Measurements from ENCODE around the gene MTARC1.

The MTARC1 gene

GRCh38 chr1:220770245-220770913 lies 16.3 kb upstream of the MTARC1 start:
- no peak for DNase-seq

DNA sequence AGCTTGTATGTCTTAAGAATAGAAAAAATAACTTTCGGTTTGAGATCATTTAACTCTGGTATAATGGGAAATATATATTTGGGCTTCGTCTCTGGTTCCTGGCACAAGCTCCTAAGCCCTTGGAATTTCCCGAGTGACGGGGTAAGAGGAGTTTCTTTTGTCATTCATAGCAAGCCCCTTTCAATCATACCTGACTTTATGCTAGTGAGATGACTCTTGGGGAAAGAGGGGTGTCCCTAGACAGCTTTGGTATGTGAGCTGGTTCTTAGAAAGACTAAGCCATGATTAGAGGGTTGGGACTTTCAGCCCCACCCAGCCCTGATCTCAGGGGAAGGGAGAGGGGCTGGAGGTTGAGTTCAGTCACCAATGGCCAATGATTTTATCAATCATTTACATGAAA lies 13.9 kb upstream of the MTARC1 start:
- no peak for DNase-seq

DNA sequence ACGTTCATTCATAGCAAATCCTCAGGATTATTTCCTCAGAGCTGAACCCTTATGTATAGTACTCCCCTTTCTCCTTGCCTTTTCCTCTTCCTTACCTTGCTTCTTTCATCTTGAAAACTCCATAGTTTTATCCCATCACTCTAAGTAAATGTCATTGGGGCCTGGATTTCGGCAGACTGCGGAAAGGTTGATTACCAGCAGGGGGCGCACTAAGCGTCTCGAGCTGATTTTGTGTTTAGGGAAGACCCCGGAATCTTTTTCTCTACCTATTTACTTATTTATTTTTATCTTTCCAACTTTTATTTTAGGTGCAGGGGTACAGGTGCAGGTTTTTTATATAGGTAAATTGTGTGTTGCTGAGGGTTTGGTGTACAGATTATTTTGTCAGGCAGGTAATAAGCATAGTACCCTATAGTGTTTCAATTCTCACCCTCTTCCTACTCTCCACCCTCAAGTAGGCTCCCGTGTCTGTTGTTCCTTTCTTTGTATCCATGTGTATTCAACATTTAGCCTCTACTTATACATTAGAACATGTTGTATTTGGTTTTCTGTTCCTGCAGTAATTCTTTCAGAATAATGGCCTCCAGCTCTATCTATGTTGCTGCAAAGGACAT lies 11.4 kb upstream of the MTARC1 start:
- DNase-seq, result peak in 1 of 2 experiments; percentile 28

GRCh38 chr1:220776254-220776653 lies 10.5 kb upstream of the MTARC1 start:
- DNase-seq, result no peak

GRCh38 chr1:220776720-220777326 lies 9.9 kb upstream of the MTARC1 start:
- DNase-seq, result peak; percentile 34 to 73

DNA sequence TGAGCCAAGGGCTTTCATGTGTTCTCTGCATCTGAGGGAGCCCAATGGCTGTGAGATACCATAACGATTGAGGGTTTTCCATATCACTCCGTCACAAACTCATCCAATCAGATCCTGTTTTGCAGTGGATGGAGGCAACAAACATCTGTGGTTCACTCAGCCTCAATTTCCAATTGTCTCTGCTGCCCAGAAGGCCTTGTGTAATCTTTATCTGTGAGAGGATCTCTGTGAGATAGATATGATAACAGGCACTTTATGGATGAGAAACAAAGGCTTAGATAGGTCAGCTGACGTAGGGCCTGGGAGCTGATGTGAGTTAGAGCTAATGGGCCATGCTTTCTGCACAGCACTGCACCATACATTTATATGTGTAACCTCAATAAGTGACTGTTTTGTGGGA lies 3.3 kb upstream of the MTARC1 start:
- DNase-seq, result no peak

DNA sequence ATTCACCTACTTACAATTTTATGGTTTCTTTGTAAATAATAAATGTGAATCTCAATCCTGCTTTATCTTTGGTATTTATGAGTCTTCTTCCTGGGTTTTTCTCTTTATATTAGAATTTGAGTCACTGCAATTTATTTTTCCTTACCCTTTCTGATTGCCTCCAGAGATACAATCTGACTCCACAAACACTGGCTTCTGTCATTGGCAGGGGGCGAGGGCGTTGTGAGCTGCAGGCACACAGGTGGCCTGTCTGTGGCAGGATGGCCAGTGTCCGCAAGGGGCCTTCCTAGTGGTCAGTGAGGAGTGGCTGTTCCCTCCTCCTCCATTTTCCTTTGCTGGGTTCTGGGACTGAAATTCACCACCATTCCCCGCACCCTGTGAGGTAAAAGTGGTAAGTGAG lies 2.0 kb upstream of the MTARC1 start:
- DNase-seq, result no peak

DNA sequence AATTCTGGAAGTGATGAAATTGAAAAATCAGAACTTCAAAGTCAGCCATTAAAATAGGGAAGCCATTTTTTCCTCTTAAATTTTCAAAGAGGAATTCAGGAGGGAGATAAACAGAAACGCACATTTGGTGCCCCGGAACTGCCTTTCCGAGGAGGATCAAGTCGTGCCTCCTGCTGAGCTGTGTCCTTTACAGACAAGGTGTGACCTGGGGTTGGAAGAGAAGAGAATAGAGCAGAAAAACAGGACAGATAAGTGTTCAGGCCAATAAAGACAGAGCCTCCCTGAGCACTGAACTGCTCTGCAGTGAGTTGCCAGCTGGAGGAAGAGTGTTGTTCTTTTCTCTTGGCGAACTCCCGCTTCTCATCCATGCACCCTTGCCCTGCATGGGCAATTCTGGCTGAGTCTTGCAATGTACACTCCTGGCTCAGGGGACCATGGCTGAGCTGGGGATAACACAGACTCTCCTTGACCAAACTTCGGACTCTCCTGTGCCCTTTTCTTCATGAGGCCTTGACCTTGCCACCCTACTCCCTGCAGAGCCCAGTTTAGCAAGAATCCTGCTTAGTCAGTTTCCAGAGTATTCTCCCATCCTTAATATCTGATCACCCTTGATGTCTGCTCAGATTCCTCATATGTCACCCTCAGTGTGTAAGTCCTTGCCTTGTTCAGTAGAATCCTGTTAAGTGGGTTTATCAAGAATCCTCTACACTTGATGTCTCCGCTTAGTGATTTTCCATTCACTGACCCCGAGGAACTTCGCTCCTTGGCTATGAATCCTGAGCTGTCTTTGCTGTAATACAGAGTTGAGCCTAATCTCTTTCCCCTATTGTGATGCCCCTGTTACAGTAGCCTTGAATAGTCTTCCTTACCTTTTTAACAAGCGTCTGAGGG lies 1.3 kb upstream of the MTARC1 start:
- DNase-seq, result no peak

- DNase-seq, result no peak
Observed at GRCh38 chr1:220786057-220786336, 716 bp upstream of the MTARC1 start.

GRCh38 chr1:220787069-220787619 lies 431 bp downstream of the MTARC1 start:
- no peak for DNase-seq

GRCh38 chr1:220788900-220789299 lies 2.2 kb downstream of the MTARC1 start:
- no peak for DNase-seq

DNA sequence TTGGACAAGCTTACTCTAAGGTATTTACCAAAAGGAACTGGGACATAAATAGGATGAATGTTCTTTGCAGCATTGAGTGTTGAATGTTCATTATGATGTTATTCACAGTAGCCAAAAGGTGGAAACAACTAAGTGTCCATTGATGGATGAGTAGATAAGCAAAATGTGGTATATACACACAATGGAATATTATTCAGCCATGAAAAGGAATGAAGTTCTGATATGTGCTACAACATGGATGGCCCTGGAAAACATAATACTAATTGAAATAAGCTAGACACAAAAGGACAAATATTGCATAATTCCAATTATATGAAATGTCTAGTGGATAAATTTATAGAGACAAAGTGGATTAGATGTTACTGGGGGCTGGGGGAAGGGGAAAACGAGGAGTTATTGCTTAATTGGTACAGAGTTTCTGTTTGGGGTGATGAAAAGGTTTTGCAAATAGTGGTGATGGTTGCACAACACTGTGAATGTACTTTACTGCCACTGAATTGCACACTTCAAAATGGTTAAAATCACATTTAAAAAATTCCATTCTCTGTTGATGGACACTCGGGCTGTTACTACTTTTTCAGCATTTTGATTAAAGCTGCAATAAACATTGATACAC lies 2.9 kb downstream of the MTARC1 start:
- no peak for DNase-seq

DNA sequence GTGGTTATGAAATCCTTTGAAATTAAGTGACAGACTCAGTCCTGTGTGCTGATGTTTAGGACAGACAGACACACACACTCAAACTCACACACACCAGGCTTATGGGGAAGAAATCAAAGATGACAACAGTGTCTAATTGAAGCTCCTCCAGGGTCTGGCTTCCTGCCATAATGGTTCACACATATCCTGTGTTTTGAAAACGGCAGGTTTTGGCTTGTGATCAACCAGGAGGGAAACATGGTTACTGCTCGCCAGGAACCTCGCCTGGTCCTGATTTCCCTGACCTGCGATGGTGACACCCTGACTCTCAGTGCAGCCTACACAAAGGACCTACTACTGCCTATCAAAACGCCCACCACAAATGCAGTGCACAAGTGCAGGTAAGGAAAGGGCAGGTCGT lies 4.6 kb downstream of the MTARC1 start:
- no peak for DNase-seq

GRCh38 chr1:220791956-220792355 lies 5.2 kb downstream of the MTARC1 start:
- DNase-seq, result no peak

DNA sequence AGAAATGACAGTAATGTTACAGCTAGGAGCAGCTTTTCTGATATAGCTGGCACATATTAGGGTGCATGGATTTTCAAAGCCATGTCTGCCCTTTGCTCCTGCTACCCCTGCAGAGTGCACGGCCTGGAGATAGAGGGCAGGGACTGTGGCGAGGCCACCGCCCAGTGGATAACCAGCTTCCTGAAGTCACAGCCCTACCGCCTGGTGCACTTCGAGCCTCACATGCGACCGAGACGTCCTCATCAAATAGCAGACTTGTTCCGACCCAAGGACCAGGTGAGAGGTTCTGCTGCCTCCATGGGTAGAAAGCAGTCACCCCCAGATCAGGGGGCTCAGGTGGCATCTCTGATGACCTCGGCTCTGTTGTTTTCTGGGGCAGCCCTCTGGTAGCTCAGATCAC lies 9.8 kb downstream of the MTARC1 start:
- no peak for DNase-seq

GRCh38 chr1:220797044-220797443 lies 10.3 kb downstream of the MTARC1 start:
- DNase-seq, result no peak

DNA sequence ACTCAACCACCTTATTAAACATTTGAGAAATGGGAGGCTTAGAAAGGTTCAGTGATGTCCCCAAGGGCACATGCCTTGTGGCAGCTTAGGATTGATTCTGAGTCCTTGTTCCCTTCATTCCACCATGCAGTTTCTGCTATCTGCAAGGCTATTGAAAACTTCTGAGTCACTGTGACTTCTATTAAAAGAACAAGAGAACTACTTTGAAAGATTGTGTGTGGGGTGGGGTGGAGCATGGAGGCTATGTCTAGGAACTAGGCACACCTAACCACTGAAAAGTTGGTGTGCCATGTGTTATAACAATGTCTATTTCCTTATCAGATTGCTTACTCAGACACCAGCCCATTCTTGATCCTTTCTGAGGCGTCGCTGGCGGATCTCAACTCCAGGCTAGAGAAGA lies 10.8 kb downstream of the MTARC1 start:
- no peak for DNase-seq

DNA sequence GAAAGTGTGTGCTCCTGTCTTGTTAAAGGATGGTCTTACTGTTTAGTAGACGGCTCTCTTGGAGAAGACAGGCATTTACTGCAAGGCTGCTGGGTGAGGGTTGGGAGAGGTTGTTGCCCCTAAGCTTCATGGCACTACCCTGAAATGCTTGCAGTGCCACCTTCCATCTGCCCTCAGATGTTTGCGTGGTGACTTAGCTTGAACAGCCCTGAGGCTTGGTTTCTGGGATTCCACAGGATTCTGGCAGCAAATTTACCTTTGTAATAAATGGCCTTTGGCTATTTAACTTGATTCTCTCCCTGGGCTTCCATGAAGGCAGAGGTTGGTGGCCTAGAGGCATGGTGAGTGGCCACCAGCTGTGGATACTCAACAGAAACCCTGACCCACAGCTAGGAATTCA lies 11.6 kb downstream of the MTARC1 start:
- DNase-seq, result no peak

DNA sequence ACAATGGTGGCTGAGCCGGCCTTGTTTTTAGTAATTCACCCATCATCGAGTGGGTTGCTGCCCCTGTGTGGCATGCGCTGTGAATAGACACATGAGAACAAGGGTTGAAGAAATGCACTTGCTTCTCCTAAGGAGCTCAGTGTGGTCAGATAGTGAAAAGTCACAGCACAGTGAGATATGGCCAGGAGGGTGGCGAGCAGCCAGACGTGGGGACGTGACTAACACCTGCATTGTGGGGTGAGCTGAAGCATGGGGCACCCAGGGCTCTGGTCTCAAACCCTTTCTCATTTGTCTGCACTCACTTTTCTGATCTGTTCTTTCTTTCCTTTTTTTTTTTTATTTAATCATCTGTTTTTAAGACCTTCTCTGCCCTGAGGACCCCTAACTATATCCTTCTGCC lies 13.5 kb downstream of the MTARC1 start:
- DNase-seq, result no peak

DNA sequence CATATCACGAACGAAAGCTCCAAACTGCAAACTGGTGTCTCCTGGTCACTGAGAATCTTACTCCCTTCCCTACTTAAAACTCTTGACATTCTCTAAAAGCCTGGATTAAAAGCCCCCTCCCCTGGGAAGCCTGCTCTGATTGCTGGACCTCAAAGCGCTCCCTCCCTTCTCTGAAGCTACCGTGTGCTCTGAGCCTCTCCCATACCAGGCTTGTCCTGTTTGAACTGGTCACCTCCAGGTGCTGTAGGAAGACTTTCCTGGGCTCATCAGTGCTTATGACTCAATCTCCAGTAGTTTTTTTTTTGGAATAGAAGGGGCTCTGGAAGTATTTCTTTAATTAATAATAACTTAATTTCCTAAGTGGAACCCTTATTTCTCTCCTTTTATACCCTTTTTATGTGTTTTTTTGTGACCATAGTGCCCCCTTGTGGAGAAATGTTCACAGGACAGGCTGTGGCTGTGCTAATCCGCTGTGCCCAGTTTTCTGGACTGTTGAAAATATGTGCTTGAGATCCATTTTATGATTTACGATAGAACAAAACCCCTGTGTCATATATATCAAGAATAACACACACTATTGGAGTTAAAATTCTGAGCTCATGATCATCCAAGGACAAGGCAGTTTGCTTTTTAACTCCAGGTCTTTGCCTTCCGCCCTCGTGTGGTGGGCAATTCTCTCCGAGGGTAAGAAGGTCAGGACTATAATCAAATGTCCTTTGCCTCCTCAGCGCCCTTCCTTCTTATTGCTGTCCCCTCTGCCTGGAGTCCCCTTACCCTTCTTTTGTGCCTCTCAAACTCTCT lies 16.9 kb downstream of the MTARC1 start:
- DNase-seq, result no peak

- no peak for DNase-seq
Observed at GRCh38 chr1:220804202-220804586, 17.5 kb downstream of the MTARC1 start.

GRCh38 chr1:220806408-220806807 lies 19.7 kb downstream of the MTARC1 start:
- no peak for DNase-seq

All from stimulated activated CD4-positive, alpha-beta T cell treated with anti-CD3 and anti-CD28 coated beads, Interleukin-4, amount 100 ng/mL, for 4 hours (primary cell).